Aortic smooth muscle cell (primary cell): Measurements from ENCODE around the gene NDRG3. TPM values are rescaled to one million over a fixed set of nuclear protein-coding genes. Genes with fewer than 3 reads are reported as not detected.

Source experiments
- total RNA-seq: library from RNA; depleted of rRNA; stranded (reverse); fragments of >200 nt; gene quantifications from 2 replicates; pipeline ENCODE4 v1.2.3, GENCODE V29; 2014

The NDRG3 gene
- 21.1 and 36.2 TPM in 2 replicates for total RNA-seq

DNA sequence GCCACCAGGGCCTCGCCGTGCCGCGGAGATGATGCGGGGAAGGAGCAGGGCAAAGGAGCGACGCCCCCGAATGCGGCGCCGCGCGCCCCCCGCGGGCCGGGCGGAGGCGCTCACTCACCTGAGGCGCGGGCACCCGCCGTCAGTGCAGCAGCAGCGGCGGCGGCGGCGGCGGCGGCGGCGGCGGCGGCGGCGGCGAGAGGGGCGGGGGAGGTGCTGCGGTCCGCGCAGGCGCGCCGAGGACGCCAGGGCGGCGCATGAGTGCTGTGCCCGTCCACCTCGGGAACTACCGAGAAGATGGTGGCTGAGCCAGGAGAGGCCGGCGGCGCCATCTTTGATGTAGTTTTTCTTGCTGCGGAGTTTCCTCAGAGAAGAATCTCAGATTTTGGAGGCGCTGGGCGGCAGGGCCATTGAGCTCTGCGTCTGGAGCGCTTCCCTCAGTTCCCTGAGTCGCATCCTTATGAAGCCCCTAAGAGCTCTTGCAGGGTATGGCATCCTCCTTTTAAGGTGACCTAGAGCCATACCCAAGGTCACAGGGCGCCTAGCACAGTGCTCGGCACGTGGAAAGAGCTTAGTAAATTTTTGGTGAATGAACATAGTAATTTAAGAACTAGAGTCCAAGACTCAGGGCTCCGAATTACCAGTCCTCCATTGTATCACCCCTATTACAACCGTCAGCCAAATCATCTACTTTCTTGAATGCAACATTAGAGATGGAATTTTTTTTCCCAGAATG lies at the start of gene NDRG3:
TSS of gene NDRG3 (minus strand) at position 164 of the 733 bp plus-strand sequence. CDS start 24,355 bp downstream, outside the sequence.

DNA sequence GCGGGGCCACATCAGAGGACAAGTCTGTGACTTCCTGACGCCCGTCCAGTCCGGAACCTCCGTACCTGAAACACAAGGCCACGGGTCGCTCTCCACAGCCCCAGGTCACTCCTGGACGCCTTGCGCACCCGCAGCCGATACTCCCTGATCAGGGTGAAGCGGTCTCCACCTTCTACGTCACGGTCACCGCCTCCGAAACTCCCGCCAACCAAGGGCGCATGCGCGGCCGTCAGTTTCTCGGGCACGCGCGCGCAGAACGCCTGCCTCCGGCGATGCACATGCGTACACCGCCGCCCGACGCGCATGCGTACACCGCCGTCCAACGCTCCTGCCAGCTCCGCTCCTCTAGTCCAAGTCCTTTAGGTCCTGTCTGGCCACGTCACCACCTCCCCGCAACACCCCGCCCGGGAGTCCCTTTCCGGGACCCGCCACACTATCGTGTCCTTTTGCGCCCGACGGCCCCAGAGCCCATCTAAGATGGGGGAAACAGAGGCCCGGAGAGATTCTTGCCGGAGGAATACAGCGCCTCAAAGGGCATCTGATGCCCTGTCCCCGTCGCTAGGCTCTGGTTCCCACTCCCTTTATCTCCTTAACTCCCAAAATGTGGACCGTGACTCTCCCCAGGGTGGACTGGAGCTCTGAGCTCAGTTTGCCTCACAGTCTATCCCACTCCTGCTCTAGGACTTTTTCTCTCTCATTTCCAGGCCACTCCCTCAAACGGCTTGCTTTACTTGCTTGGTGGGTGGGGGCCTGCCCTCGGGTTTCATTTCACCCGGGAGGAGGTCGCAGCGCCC lies 27.9 kb upstream of the NDRG3 start, which contains the start of gene DSN1:
TSS of gene DSN1 (minus strand) at position 167 of the 794 bp plus-strand sequence. CDS start 2,305 bp downstream, outside the sequence.

DNA sequence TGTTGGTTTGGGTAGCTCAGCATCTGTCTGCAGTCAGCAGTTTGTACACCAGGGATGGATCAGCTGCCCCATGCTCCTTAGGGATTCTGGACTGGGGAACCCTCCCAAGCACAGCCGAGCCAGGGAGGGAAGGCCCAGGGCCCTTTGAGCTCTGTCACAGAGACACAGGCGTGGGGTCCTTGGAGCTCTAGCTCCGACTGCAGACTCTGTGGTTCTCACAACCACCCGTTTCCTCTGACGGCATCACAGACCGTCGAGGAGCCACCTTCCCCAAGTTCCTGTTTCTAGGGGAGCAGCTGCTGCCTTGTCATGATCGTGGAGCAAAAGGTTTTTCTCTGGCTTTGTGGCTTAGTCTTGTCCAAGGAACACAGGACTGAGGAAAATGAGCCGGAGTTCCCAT lies 99.9 kb downstream of the NDRG3 start, which contains the start of gene SLA2:
TSS of gene SLA2 (minus strand) at position 199 of the 400 bp plus-strand sequence. CDS start 4,861 bp downstream, outside the sequence.

GRCh38 chr20:36605399-36606157 lies 140.3 kb downstream of the NDRG3 start, which contains the start of gene RAB5IF:
Gene RAB5IF, plus strand, starts transcription at chr20:36605779. Its CDS starts 173 bp downstream, at chr20:36605952.

Other genes starting within 250 kb of the NDRG3 start
- 11.6 and 21.9 TPM in 2 replicates for gene MYL9, start 204.6 kb downstream of the NDRG3 start, total RNA-seq
- 3.8 and 5.5 TPM in 2 replicates for gene TGIF2, start 172.5 kb downstream of the NDRG3 start, total RNA-seq
- 45.8 and 55.0 TPM in 2 replicates for gene RAB5IF, start 140.3 kb downstream of the NDRG3 start, total RNA-seq
- not detected in 2 replicates for gene SLA2, start 99.9 kb downstream of the NDRG3 start, total RNA-seq
- gene DSN1, start 27.7 kb upstream of the NDRG3 start, total RNA-seq, result 12.9 and 18.5 TPM in 2 replicates
- gene TLDC2, start 130.0 kb upstream of the NDRG3 start, total RNA-seq, result 0.13 and 0.19 TPM in 2 replicates
- gene SAMHD1, start 205.6 kb upstream of the NDRG3 start, total RNA-seq, result 21.9 and 26.0 TPM in 2 replicates